HL-60 (cell line): ENCODE data around the gene RALA.

Experiments
- POLR2AphosphoS5 ChIP-seq: IDR thresholded peaks from 2 replicates; pipeline ENCODE4 v1.6.1; 2012; ENCODE audit warnings: low read depth
- SPI1 ChIP-seq: IDR thresholded peaks from 2 replicates; pipeline ENCODE4 v1.6.1; 2012; ENCODE audit warnings: low read depth, mild to moderate bottlenecking, borderline replicate concordance
- TF ChIP-seq, protein P1 (sequence below): IDR thresholded peaks from one replicate; pipeline ENCODE4 v1.5.1; 2011; ENCODE audit warnings: low read length, control low read depth, inconsistent platforms; ENCODE audit not compliant: insufficient read depth
- TF ChIP-seq, protein P2 (sequence below): IDR thresholded peaks from 2 replicates; pipeline ENCODE4 v1.6.1; 2012; ENCODE audit warnings: low read depth; ENCODE audit not compliant: insufficient replicate concordance

GRCh38 chr7:39674406-39674805 lies 51.0 kb downstream of the RALA start:
- TF ChIP-seq, protein P1, sequence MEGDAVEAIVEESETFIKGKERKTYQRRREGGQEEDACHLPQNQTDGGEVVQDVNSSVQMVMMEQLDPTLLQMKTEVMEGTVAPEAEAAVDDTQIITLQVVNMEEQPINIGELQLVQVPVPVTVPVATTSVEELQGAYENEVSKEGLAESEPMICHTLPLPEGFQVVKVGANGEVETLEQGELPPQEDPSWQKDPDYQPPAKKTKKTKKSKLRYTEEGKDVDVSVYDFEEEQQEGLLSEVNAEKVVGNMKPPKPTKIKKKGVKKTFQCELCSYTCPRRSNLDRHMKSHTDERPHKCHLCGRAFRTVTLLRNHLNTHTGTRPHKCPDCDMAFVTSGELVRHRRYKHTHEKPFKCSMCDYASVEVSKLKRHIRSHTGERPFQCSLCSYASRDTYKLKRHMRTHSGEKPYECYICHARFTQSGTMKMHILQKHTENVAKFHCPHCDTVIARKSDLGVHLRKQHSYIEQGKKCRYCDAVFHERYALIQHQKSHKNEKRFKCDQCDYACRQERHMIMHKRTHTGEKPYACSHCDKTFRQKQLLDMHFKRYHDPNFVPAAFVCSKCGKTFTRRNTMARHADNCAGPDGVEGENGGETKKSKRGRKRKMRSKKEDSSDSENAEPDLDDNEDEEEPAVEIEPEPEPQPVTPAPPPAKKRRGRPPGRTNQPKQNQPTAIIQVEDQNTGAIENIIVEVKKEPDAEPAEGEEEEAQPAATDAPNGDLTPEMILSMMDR = no peak
- TF ChIP-seq, protein P2, sequence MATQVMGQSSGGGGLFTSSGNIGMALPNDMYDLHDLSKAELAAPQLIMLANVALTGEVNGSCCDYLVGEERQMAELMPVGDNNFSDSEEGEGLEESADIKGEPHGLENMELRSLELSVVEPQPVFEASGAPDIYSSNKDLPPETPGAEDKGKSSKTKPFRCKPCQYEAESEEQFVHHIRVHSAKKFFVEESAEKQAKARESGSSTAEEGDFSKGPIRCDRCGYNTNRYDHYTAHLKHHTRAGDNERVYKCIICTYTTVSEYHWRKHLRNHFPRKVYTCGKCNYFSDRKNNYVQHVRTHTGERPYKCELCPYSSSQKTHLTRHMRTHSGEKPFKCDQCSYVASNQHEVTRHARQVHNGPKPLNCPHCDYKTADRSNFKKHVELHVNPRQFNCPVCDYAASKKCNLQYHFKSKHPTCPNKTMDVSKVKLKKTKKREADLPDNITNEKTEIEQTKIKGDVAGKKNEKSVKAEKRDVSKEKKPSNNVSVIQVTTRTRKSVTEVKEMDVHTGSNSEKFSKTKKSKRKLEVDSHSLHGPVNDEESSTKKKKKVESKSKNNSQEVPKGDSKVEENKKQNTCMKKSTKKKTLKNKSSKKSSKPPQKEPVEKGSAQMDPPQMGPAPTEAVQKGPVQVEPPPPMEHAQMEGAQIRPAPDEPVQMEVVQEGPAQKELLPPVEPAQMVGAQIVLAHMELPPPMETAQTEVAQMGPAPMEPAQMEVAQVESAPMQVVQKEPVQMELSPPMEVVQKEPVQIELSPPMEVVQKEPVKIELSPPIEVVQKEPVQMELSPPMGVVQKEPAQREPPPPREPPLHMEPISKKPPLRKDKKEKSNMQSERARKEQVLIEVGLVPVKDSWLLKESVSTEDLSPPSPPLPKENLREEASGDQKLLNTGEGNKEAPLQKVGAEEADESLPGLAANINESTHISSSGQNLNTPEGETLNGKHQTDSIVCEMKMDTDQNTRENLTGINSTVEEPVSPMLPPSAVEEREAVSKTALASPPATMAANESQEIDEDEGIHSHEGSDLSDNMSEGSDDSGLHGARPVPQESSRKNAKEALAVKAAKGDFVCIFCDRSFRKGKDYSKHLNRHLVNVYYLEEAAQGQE = no peak
- TF ChIP-seq POLR2AphosphoS5 = no peak
- TF ChIP-seq SPI1 = no peak
